DMS79 treated with DMSO at 0.1 percent for 48 hours (cell line): Measurements from ENCODE around the gene ZNF407.

Source experiments
- DNase-seq: peaks from one replicate; lab custom pipeline; 2025; lab: John Stamatoyannopoulos, UW

The ZNF407 gene

DNA sequence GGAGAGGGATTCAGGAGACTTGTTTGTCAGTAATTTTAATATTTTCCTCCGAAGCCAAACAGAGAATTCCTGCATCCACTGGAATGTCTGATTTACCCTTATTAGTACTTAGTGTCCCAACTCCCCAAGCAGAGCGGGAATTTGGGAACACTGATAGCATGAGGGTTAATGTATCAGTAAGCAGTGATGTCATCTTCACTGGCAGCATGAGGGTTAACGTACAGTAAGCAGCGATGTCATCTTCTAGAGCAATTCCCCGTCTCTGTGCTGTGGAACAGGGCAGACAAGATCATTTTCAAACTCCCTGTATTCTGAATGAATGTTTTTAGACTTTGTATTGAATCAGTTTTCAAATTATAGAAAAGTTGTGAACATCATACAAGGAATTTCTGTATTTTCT lies 228.9 kb downstream of the ZNF407 start:
- no peak for DNase-seq

DNA sequence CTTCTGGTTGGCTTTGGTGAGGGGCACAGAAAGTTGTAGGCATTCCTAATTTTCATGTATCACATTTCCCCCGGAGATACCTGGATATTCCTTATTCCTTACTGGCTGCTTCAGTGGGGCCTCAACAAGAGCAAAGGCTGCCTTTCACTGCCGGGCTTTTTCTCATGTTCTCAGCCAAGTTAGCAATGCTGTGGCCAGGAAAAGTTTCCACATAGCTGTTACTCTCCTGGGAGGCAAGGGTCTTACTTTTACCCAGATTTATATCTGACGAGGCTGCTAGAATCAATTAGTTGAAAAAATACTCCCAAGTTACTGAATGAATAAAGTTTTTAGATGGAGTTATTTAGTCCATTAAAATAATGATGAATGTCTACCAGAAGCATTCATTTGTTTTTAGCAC lies 230.5 kb downstream of the ZNF407 start:
- no peak for DNase-seq

DNA sequence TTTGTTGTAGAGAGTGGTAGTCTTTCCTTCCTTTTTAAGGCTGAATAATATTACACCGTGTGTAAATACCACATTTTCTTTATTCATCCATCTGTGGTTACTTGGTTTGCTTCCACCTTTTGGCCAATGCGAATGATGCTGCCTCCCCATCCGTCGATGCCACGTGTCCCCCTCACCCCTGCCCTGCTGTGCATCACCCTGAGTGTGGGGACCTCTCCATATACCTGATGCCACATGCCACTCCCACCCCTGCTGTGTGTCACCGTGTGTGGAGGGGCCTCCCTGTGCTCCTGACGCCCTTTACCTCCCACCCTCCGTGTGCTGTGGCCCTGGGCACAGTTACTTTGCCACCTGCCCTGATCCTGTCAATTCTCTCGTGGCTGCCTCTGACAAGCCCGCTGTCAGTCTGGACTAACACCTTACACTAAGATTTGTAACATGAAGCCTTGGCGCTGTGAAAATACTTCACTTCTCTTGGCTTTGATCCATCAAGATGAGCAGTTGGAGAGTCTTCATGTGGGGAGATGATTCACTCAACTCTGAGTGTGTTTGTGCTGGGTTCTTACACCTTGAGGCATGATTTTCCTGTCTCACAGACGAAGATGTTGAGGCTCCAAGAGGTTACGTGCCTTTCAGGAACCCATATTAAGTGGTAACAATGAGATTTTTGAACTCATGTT lies 234.0 kb downstream of the ZNF407 start:
- no peak for DNase-seq

DNA sequence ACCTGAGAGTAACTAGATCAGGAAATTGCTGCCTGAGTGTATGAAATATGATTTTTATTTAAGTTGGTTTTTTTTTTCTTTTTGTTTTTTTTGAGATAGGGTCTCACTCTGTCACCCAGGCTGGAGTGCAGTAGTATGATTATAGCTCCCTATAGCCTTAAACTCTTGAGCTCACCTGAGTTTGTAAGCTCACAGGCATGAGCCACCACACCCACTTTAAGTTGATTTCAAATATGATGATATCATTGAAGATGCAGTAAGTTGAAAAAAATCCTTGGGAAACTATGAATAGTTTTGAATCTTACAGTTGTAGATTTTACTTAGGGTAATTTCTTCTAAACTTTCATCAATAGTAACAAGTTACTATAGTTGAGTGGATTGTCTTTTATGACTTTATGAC lies 234.7 kb downstream of the ZNF407 start:
- no peak for DNase-seq

DNA sequence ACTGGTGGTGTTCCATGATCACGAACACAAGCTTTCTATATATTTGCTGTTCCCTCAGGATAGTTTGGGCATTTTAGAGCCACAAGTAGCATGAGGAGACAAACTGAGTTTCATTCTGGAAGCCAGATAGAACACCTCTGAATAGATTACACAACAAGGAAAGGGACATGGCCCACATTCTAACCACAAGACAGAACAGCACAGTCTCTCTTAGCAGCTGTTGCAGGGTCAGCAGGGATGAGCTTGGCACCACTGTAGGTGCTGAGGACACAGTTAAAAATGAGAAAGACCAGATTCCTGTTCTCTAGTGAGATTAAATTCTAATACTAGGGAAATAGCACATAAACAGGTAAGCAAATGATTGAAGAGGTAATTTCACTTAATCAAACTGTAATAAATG lies 235.3 kb downstream of the ZNF407 start:
- no peak for DNase-seq

DNA sequence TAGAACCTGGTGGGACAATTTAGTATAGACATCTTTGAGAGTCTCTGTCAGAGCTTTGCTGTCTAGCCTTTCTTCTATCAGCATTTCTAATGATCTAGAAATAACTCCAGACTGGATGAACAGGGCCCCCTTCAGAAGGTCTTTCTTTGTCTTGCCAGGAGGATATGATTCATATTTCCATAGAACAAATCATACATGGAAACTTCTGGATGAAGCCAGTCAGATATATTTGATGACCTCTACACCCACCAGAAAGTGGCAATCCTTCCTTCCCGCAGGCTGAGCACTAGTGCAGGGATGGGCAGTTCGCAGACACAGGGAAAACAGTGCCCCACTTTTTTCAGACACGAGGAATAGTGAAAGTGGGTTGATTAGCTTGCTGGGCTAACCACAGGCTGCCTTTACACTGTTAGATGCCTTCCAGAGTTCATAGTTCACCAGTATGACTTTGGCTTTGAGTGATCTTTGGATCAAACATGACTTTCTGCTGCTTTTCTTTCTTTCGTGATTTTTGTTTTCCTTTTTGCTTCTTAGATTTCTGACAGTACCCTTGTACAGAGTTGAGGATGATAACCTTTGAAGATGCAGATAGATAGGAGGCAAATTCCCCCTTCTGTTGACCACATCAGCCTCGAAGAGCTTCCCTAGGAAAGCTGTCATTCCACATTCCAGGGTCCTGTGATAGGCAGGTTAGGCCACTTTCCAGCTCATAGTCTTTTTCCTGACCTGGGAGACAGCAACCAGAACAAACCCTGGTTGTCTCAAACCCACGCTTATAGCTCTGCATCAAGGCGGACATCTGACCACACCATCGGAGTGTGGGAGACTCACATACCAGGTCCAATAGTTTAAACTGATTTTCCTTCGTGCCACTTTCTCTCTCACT lies 237.0 kb downstream of the ZNF407 start:
- no peak for DNase-seq

DNA sequence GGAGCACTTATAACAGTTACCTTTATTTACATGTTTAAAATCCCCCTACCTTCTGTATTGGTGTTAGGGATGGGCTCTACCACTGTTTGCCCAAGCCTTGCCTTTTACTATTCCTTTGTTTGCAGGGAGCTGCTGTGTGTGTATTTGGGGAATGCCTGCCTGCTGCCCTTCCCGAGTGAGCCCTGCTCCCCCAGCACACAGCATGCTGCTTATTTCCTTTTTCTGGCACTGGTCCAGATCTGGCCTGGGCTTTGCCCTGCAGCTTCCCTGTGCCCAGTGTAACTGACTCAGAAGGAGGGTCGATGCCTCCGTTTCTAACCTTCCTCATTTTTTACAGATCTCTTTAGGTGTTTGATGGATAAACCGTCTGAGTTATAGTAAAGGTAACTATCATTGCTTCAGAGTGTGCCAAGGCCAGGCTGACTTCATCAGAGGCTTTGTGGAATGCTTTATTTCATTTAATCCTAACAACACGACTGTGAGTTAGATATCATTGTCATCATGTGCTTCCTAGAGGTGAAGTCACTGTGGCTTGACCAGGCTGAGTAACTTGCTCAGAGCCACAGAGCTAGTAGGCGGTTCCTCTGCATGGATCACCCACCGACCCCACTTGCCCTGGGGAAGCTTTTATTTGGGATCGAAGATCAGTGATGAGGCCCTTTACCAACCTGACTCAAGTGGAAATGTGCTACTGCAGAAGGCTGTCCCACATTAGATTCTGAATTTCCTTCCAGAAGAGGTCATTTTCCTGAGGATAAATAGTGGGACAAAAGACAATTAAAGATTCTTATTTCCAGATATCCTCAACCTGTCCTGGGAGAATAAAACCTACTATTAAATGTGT lies 238.8 kb downstream of the ZNF407 start:
- no peak for DNase-seq

DNA sequence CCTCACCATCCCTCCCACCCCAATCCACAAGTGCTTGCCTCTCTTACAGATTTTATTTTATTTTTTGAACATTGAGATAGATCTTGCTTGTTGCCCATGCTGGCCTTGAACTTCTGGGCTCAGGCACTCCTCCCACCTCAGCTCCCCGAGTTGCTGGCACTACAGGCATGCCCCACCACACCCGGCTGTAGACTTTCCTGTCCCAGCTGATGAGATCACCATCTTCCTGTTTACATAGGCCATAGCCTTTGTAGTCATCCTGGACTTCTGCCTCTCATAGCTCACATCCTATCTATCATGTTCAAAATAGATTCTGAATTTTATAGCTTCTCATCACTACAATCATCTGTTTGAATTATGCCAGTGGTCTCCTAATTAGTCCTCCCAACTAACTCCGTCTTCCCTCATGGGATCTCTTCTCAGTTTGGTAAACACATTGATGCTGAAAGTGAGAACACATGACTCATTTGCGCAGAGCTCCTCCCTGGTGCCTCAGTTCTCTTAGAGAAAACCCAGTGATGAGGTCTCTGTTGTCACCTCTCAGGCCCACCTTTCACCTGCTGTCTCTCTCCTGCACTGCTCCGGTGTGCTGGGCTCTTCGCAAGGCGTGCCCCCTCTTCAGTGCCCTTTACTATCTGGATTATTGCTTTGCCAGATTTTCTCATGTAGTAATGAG lies 243.0 kb downstream of the ZNF407 start:
- no peak for DNase-seq

DNA sequence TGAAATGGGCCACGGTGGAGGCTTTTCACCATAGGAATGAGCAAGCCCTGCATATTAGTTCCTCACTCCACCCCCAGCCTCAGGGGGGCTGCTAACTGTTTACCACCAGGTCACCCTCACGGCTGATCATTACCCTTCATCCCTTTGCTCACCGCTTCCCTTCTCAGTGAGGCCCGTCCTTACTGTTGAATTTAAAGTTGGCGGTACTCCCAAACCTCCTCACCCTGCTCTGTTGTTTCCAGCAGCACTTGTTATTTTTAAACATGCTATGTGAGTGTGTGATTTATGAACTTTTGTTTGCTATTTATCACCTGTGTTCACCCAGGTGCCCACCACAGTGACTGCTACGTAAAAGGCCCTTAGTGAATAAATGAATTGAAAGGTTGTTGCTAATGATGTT lies 243.6 kb downstream of the ZNF407 start:
- no peak for DNase-seq

DNA sequence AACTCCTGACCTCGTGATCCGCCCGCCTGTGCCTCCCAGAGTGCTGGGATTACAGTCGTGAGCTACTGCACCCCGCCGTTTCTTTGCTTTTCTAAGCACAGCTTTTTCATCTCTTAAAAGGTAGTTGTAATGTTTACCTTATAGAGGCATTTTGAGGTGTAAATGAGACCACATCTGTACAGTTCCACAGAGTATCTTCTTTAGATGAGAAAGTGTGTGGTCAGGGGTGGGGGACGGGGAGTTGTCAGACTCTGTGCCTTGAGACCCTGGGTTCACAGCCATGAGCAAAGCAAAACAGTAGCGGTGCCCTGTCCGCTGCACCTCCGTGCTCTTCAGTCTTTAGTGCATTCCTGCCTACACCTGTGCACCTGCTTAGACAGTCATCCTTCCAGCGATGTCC lies 251.6 kb downstream of the ZNF407 start:
- DNase-seq: no peak

DNA sequence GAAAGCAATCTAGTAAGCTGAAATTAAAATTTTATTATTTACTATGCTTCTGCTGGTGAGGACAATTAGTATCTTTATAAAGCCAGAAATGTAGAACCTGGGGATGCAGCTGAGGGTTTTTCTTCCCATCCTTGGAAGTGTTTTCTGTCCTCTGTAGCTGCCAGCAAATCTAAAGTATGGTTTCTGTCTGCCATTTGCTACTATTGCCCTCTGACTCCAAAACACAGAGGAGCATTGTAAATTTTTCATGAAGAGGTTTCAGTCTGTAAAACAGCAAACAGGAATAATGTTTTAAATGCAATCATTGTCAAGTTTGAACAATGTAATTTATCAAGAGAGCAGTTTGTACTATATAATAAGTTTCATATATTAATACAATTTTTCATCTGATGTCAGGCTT lies 258.8 kb downstream of the ZNF407 start:
- no peak for DNase-seq

DNA sequence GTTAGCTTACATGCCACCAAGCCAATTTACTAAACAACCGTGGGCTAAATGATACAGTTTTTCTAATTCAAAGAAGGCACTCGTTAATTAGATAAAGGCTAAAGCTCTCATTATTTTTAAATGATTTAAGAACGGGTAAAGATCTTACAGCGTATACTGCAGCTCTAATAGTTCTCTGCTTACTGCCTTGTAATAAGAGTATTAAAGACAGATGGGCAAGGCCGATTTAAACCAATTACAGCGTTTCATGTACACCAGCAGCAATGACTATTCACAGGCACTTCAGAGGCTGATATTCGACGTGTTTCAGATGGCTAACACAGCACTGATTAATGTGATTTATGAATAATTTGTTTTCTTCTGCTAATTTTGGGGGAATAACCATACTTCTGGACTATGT lies 259.3 kb downstream of the ZNF407 start:
- DNase-seq: no peak

DNA sequence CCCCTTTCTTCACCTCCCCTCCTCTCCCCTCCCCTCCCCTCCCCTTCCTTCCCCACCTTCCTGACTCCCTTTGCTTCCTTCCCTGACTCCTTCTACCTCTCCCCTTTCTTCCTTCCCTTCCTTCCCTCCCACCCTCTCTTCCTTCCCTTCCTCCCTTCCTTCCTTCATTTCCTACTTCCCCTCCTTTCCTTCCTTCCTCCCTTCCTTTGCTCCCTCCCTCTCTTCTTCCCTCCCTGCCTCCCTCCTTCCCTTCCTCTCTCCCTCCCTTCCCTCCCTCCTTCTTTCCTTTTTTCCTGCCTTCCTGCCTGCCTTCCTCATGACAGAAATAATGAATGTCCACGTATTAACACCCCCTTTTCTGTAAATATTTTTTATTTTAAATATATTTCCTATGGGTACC lies 260.2 kb downstream of the ZNF407 start:
- no peak for DNase-seq

DNA sequence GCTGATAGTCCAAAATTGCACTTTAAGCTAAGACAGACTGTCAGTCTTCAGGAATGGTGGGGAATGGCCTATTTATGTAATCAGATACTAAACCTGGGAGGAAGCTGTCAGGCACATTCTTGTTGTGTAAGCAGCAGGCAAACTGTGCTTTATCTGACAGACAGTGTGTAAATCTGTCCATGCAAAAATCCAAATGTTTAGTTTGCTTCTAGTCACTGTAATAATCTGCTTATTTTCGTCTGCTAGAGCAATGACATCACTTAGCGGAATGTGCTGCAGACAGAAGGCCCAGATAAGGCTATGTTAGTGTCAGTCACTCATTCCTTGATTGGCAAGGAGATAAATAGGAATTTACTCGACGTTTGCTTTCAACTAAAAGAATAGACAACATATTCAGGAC lies 263.5 kb downstream of the ZNF407 start:
- DNase-seq: no peak

DNA sequence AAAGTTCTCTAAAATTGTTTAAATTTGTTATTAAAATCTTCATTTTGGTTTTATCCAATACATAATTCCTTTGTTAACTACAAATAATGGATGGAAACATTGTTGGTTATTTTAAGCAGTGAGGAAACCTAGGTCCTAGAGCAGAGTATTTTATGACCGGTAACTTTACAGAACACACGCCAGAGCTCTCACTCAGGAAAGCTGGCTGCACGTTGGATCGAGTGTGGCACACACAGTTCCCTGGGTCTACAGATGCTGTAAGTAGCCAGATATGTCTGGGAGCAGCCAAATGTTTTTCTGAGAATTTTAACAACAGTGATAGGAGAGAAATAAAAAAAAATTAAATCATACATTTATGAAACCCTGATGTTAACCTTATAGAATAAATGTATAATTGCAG lies 264.4 kb downstream of the ZNF407 start:
- DNase-seq: no peak

DNA sequence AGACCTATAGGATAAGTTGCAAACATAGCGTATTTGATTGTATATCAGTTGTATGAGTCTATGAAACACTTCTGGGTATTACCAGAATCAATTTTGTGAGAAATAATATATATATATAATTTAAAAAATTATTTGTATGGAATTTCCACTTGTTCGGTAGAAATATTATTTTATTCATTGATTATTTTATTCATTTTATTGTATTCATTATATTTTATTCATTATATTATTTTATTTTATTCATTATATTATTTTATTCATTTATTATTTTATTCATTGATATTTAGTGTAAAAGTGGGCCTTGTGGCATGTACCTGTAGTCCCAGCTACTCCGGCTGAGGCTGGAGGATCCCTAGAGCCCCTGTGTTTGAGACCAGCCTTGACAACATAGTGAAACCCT lies 268.9 kb downstream of the ZNF407 start:
- DNase-seq: no peak

DNA sequence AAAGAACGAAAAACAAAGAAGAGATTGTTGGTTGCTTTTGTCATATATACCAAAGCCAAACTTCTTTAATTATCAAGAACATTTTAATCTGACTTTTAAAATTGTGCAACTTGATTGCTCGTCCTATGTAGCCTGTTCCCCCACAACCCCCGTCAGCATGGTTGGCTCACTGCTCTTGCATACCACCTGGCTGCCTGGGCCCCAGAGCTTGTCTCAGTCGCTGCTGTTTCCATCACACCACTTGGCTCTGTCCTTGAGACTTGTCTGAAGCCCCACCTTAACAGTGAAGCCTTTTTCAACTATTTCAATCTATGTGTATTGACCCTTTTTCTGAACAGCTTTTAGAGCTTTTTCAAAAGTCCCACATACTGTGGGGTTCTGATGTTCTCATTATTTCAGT lies 270.8 kb downstream of the ZNF407 start:
- DNase-seq: no peak

DNA sequence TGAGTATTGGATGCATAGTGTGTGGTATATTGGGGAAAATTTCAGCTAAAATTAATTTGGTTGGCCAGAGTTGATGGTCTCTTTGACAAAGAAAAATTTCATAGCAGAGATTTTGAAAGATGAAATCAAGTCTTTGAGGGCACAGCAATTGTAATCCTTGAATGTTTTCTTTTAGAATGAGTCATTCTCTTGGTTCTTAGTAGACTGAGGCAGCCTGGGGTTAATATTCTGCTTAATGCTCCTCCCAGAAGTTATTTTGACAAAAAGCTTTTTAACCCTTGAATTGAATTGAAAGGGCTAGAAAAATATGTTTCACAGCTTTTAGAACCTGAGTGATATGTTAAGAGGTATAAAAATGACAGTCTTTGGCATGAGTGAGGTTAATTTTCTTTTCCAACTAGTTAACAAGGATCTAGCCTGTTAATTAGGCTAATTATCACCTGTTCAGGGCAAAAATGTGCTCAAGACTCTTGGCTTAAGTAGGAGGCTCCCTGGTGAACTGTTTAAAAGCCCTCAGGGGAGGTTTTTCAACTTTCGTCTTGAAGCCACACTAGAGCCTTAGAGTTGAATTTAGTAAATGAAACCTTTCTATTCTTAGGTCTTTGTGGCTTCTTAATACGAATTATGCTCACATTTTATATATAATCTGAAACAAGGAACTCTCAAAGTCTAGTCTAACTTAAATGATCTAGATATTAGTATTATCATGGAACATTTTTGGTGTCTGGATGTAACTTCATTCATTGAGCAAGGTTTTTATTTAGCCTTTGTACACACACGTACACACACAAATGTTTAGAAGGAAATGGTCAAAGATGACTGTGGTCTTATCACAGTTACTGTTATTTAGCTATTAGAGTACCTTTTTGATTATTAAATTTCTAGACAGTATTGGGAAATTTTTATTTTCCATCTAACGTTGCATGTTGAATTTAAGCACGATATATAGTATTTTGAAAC lies 272.5 kb downstream of the ZNF407 start:
- DNase-seq: no peak

DNA sequence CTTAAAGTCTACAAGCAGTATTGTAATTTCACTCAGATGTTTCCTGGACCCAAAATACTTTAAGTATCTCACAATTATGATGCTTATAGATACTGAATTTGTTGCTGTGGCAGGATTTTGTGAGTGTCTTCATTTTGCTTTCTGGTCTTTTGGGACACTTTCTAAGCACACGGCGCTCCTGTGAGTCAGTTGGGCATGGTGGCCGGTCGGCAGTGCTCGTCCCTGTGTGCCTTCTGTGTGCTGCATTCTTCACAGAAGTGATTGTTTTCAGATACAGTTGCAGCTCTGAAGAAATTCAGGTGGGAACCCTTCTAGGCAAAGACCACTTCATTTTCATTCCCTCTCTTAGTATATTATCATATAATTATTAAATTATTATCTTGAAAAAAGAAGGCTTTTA lies 273.3 kb downstream of the ZNF407 start:
- no peak for DNase-seq

DNA sequence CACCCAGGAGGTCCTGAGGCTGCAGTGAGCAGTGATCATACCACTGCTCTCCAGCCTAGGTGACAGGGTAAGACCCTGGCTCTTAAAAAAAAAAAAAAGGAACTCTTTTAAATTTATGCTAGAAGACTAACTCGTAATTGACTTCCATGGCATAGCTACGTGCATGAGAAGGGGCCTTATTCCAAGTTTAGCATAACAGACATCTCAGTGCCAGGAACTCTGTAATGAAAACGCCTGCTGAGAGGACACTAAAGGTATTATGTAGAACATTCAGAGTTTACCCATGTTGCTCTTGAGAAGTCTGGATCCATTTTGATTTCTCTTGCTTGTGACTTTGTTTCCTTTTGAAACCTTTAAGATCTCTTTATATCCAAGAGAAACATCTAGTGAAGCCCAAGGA lies 276.0 kb downstream of the ZNF407 start:
- DNase-seq: no peak

DNA sequence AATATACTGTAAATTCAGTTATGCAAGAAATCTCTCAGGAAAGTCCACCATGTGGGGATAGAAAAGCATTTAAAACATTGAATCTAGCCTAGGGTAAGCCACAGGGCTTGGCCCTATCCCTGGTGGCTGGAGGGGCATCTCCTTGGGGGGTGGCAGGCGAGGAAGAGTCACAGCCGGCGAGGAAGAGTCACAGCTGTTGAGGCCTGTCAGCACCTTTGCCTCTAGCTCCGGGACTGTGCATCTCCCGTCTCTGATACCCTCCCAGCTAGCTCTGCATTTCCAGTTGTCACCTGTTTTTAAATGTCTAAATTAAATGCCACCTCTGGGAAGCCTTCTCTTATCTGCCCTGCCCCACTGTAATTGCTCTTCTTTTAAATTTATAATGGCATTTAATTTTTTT lies 276.7 kb downstream of the ZNF407 start:
- DNase-seq: no peak
